Epithelial cell of proximal tubule (primary cell): ENCODE results near the gene UBTD2. TPM values are rescaled to one million over a fixed set of nuclear protein-coding genes. Genes with fewer than 3 reads are reported as not detected.

ENCODE experiments used
- DNase-seq: peaks from one replicate; pipeline ENCODE4 v3.0.0-alpha.2; 2011; ENCODE audit warnings: low read depth
- H3K4me3 ChIP-seq: 2 replicates; pipeline ENCODE4 v1.5.1; 2011; ENCODE audit warnings: low read depth, mild to moderate bottlenecking, low read length
- CTCF ChIP-seq: conservative IDR thresholded peaks from 2 replicates; pipeline ENCODE4 v1.5.1; 2012; ENCODE audit warnings: low read depth, mild to moderate bottlenecking, low read length
- total RNA-seq: library from RNA; depleted of rRNA; stranded (reverse); fragments of >200 nt; gene quantifications from 2 replicates; pipeline ENCODE4 v1.2.3, GENCODE V29; 2015

UBTD2 gene
- total RNA-seq, 1 donor from 2014 or later = 15.1 TPM

- H3K4me3 ChIP-seq = no peak overlapping the region
- no peak for TF ChIP-seq CTCF
- no peak for DNase-seq
Observed at GRCh38 chr5:172178991-172179989, 104.3 kb downstream of the UBTD2 start.

DNA sequence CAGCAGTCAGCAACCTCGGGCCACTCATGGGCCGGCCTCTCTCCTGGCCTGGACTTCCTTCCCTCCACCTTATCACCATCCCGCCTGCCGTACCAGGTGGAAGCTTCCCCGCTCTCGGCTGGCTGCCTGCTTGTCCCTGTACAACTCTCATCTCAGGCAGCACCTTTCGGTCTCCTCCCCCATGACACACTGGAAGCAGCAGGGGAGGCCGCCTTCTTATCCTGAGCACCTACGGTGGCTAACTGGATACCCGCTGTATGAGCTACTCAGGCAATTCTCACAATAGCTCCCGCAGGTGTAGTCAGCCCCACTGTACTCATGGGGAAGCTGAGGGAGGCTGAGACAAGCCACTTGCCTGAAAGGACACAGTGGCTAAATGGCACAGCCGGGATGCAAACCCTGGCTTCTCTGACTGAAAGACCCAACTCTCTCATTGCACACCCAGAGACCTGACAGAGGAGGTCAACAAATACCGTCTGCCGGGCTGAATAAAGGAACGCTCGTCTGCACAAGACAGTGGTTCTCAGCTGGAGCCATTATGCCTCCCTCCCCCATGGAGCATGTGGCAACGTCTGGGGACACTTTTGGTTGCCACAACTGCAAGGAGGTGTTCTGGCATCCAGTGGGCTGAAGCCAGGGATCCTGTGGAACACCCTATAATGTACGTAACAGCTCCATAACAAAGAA is 105.1 kb downstream of the UBTD2 start:
- TF ChIP-seq CTCF = no peak
- no peak for DNase-seq
- no peak overlapping the region for H3K4me3 ChIP-seq

- H3K4me3 ChIP-seq = no peak overlapping the region
- no peak for DNase-seq
- TF ChIP-seq CTCF = no peak
Observed at GRCh38 chr5:172177176-172177575, 106.4 kb downstream of the UBTD2 start.

GRCh38 chr5:172175263-172175719 is 108.3 kb downstream of the UBTD2 start:
- no peak for TF ChIP-seq CTCF
- H3K4me3 ChIP-seq = no peak overlapping the region
- DNase-seq = no peak

DNA sequence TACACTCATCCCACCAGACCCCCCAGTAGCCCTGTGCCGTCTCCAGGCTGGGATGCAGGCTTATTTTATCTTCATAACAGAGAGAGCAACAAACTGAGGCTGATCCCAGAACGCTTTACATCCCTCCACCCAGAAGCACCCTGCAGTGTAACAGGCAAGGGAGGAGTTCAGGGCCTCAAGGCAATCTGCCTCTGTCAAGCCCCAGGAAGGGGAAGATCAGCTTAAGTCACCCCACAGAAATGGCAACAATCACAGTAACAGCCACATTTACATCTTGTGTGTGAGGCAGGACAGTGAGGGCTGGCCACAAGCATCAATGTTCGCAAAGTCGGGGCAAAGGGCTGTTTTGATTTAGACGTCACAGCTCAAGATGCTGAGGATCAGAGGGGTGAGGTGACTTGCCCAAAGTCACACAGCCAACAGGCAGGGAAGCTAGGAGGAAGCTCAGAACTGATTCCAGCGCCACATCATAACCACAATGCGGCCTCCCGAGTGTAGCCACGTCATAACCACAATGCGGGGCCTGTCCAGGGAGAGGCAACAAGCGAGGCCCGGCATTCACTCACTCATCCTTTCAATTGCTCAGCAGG is 109.9 kb downstream of the UBTD2 start:
- TF ChIP-seq CTCF = no peak
- no peak overlapping the region for H3K4me3 ChIP-seq

GRCh38 chr5:172172912-172173563 is 110.5 kb downstream of the UBTD2 start:
- no peak for DNase-seq
- TF ChIP-seq CTCF = no peak
- H3K4me3 ChIP-seq = no peak overlapping the region

More for the DNA sequence above, 109.9 kb downstream of the UBTD2 start:
- DNase-seq = no peak
